Measurements from ENCODE around the gene C2CD3.
"Not testable (repeated sequence)": the region's sequence is repeated elsewhere in the genome, so short reads cannot be mapped to it uniquely, and the experiment has no call there.

Gene C2CD3

DNA sequence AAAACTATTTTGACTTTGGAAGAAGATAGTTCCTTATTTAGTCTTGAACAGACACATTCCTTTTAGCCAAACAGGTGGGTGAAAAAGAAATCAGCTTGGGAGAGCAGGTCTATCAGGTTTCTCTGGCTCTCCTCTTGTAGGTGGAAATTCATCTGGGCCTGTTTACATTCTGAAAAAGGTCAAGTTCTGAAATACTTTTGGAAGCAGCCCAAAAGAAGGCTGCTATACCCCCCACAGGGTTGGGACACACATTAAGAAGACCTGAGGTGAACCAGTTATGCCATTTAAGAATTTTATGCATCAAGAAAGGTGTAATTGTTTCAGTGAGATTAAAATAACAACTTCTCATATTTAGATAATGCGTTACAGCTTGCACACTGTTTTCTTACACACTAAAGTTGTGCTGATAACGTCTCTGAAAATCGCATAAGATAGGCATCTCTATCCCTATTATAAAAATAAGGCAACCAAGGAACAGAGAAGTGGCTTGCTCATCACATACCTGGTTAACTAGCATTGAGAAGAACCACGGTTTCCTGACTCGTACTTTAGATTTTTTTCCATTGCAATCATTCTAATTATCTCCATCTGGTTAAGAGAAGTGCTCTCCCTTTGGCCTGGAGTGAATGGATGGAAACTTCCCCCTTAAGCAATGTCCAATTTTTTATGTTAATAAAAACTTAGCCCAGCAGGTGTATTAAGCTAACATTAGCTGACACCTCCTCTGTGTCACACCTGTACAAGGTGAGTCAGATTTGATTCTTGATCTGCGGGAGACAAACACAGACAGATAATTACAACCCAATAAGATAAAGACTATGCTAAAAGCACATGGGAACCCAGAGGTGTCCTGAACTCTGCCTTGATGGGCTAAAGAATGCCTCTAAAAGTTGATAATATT is 101.4 kb downstream of the C2CD3 start:
- Histone ChIP-seq H3K27ac (replicated peaks) (no peak overlapping the region), H3K4me3 (replicated peaks; ENCODE audit: insufficient read depth, low read length) (no peak overlapping the region), H3K27me3 (ENCODE audit: insufficient read depth, poor library complexity, severe bottlenecking) (no peaks in the 10 kb centered on the region)
- no peak for DNase-seq (ENCODE audit: low read depth in 1 of 2, low spot score in 1 of 2)
- TF ChIP-seq POLR2AphosphoS5 (IDR thresholded peaks at IDR 0.05; ENCODE audit: low read depth) (no peak), GABPA (IDR thresholded peaks at IDR 0.05; ENCODE audit: low read depth) (no peak), SPI1 (IDR thresholded peaks at IDR 0.05; ENCODE audit: borderline replicate concordance, low read depth) (no peak)
- TF ChIP-seq, protein P1, sequence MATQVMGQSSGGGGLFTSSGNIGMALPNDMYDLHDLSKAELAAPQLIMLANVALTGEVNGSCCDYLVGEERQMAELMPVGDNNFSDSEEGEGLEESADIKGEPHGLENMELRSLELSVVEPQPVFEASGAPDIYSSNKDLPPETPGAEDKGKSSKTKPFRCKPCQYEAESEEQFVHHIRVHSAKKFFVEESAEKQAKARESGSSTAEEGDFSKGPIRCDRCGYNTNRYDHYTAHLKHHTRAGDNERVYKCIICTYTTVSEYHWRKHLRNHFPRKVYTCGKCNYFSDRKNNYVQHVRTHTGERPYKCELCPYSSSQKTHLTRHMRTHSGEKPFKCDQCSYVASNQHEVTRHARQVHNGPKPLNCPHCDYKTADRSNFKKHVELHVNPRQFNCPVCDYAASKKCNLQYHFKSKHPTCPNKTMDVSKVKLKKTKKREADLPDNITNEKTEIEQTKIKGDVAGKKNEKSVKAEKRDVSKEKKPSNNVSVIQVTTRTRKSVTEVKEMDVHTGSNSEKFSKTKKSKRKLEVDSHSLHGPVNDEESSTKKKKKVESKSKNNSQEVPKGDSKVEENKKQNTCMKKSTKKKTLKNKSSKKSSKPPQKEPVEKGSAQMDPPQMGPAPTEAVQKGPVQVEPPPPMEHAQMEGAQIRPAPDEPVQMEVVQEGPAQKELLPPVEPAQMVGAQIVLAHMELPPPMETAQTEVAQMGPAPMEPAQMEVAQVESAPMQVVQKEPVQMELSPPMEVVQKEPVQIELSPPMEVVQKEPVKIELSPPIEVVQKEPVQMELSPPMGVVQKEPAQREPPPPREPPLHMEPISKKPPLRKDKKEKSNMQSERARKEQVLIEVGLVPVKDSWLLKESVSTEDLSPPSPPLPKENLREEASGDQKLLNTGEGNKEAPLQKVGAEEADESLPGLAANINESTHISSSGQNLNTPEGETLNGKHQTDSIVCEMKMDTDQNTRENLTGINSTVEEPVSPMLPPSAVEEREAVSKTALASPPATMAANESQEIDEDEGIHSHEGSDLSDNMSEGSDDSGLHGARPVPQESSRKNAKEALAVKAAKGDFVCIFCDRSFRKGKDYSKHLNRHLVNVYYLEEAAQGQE (IDR thresholded peaks at IDR 0.05; ENCODE audit: insufficient replicate concordance, low read depth): no peak
- TF ChIP-seq, protein P2, sequence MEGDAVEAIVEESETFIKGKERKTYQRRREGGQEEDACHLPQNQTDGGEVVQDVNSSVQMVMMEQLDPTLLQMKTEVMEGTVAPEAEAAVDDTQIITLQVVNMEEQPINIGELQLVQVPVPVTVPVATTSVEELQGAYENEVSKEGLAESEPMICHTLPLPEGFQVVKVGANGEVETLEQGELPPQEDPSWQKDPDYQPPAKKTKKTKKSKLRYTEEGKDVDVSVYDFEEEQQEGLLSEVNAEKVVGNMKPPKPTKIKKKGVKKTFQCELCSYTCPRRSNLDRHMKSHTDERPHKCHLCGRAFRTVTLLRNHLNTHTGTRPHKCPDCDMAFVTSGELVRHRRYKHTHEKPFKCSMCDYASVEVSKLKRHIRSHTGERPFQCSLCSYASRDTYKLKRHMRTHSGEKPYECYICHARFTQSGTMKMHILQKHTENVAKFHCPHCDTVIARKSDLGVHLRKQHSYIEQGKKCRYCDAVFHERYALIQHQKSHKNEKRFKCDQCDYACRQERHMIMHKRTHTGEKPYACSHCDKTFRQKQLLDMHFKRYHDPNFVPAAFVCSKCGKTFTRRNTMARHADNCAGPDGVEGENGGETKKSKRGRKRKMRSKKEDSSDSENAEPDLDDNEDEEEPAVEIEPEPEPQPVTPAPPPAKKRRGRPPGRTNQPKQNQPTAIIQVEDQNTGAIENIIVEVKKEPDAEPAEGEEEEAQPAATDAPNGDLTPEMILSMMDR (IDR thresholded peaks at IDR 0.05; ENCODE audit: insufficient read depth, low read length): no peak

DNA sequence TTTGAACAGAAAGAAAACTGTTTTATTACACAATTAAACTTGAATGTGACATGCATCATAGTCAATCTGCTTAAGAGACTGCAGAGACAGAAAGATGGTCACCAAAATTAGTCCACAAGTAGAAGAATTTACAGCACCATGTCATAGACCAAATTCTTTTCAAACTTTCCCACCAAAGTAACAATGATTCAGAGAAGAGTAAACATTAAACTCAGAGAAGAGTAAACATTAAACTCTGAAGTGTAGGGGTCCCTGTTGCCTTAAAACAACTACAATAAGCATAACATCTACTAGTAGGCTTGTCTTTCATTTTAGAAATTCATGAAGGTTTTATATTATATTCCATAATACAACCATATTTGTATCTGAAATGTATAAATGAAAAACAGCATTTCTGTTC is 104.1 kb downstream of the C2CD3 start:
- not testable (repeated sequence) for H3K4me3 ChIP-seq (replicated peaks; ENCODE audit: insufficient read depth, low read length); H3K27me3 ChIP-seq (ENCODE audit: insufficient read depth, poor library complexity, severe bottlenecking); H3K27ac ChIP-seq (replicated peaks); DNase-seq (ENCODE audit: low read depth in 1 of 2, low spot score in 1 of 2)

DNA sequence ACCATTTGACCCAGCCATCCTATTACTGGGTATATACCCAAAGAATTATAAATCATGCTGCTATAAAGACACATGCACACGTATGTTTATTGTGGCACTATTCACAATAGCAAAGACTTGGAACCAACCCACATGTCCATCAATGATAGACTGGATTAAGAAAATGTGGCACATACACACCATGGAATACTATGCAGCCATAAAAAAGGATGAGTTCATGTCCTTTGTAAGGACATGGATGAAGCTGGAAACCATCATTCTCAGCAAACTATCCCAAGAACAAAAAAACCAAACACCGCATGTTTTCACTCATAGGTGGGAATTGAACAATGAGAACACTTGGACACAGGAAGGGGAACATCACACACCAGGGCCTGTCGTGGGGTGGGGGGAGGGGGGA is 105.3 kb downstream of the C2CD3 start:
- not testable (repeated sequence) for DNase-seq (ENCODE audit: low read depth in 1 of 2, low spot score in 1 of 2); H3K4me3 ChIP-seq (replicated peaks; ENCODE audit: insufficient read depth, low read length); H3K27ac ChIP-seq (replicated peaks); H3K27me3 ChIP-seq (ENCODE audit: insufficient read depth, poor library complexity, severe bottlenecking)

DNA sequence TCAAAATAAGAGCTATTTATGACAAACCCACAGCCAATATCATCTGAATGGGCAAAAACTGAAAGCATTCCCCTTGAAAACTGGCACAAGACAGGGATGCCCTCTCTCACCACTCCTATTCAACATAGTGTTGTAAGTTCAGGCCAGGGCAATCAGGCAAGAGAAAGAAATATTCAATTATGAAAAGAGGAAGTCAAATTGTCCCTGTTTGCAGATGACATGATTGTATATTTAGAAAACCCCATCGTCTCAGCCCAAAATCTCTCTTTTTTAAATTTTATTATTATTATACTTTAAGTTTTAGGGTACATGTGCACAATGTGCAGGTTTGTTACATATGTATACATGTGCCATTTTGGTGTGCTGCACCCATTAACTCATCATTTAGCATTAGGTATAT is 107.2 kb downstream of the C2CD3 start:
- not testable (repeated sequence) for H3K4me3 ChIP-seq (replicated peaks; ENCODE audit: insufficient read depth, low read length); H3K27ac ChIP-seq (replicated peaks); H3K27me3 ChIP-seq (ENCODE audit: insufficient read depth, poor library complexity, severe bottlenecking); DNase-seq (ENCODE audit: low read depth in 1 of 2, low spot score in 1 of 2)
- TF ChIP-seq SPI1 (IDR thresholded peaks at IDR 0.05; ENCODE audit: borderline replicate concordance, low read depth): peak; percentile 68

DNA sequence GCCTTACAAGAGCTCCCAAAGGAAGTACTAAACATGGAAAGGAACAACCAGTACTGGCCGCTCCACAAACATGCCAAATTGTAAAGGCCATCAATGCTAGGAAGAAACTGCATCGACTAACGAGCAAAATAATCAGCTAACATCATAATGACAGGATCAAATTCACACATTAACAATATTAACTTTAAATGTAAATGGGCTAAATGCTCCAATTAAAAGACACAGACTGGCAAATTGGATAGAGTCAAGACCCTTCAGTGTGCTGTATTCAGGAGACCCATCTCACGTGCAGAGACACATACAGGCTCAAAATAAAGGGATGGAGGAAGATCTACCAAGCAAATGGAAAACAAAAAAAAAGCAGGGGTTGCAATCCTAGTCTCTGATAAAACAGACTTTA is 109.2 kb downstream of the C2CD3 start:
- H3K27me3 ChIP-seq (ENCODE audit: insufficient read depth, poor library complexity, severe bottlenecking); DNase-seq (ENCODE audit: low read depth in 1 of 2, low spot score in 1 of 2); H3K27ac ChIP-seq (replicated peaks); H3K4me3 ChIP-seq (replicated peaks; ENCODE audit: insufficient read depth, low read length): not testable (repeated sequence)

DNA sequence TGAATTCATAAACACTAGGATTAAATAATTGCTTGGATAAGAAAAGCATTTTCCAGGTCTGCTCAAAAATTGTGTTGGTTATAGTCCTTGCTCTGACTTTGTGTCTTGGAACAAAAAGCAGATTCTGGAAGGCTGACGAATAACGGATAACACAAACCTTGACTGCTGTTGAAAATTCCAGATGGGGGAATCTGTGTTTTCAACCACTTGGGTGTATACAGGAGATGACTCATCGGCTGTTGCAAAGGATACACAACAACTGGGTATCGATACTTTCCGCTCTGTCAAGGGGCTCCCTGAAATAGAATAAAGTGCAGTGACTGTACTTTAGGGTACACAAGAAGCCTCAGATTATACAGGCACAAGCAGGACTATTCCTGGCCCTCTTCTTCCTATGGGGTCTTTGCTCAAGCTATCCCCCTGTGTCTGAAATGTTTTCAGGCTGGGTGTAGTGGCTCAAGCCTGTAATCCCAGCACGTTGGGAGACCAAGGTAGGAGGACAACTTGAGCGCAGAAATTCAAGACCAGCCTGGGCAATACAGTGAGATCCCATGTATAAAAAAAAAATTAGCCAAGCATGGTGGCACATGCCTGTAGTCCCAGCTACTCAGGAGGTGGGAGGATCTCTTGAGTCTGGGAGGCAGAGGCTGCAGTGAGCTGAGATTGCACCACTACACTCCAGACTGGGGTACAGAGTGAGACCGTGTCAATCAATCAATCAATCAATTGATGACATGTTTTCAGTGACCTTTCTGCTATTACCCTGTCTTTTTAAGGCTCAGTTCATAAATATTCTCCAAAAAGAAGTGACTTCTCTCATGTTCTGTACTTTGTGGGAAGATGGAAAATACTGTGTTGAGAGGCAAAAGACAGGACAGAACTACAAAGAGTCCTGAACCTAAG is 113.3 kb downstream of the C2CD3 start:
- Histone ChIP-seq H3K27ac (replicated peaks) (no peak overlapping the region), H3K27me3 (ENCODE audit: insufficient read depth, poor library complexity, severe bottlenecking) (no peaks in the 10 kb centered on the region), H3K4me3 (replicated peaks; ENCODE audit: insufficient read depth, low read length) (no peak overlapping the region)
- TF ChIP-seq GABPA (IDR thresholded peaks at IDR 0.05; ENCODE audit: low read depth): no peak
- TF ChIP-seq, protein P1 (IDR thresholded peaks at IDR 0.05; ENCODE audit: insufficient replicate concordance, low read depth): no peak
- DNase-seq (ENCODE audit: low read depth in 1 of 2, low spot score in 1 of 2): no peak

Data from HL-60 (cell line).